Effector memory CD4-positive, alpha-beta T cell (primary cell): ENCODE results near the gene UMODL1.

Experiments
- DNase-seq, 3 donors: peaks; one replicate each; pipeline ENCODE4 v3.0.0-alpha.2; 2020
- H3K27ac ChIP-seq: 2 replicates; pipeline ENCODE4 v1.7.0; 2013; ENCODE audit warnings: mild to moderate bottlenecking, low read length, moderate library complexity; ENCODE audit not compliant: insufficient read depth, poor library complexity, severe bottlenecking
- H3K27me3 ChIP-seq: replicated peaks from 2 replicates; pipeline ENCODE4 v1.7.0; 2013; ENCODE audit warnings: mild to moderate bottlenecking, low read length; ENCODE audit not compliant: insufficient read depth, control insufficient read depth, poor library complexity, severe bottlenecking
- H3K36me3 ChIP-seq: 2 replicates; pipeline ENCODE4 v1.7.0; 2013; ENCODE audit warnings: mild to moderate bottlenecking, low read length, moderate library complexity; ENCODE audit not compliant: control insufficient read depth, insufficient read depth
- H3K4me1 ChIP-seq: 2 replicates; pipeline ENCODE4 v1.7.0; 2013; ENCODE audit warnings: low read length, mild to moderate bottlenecking; ENCODE audit not compliant: control insufficient read depth, insufficient read depth, poor library complexity, severe bottlenecking
- H3K4me3 ChIP-seq: 2 replicates; pipeline ENCODE4 v1.7.0; 2013; ENCODE audit warnings: low read length, low read depth, mild to moderate bottlenecking; ENCODE audit not compliant: insufficient read depth, poor library complexity, severe bottlenecking
- H3K9me3 ChIP-seq: 2 replicates; pipeline ENCODE4 v1.7.0; 2013; ENCODE audit warnings: mild to moderate bottlenecking, low read length, moderate library complexity; ENCODE audit not compliant: control insufficient read depth

The UMODL1 gene

DNA sequence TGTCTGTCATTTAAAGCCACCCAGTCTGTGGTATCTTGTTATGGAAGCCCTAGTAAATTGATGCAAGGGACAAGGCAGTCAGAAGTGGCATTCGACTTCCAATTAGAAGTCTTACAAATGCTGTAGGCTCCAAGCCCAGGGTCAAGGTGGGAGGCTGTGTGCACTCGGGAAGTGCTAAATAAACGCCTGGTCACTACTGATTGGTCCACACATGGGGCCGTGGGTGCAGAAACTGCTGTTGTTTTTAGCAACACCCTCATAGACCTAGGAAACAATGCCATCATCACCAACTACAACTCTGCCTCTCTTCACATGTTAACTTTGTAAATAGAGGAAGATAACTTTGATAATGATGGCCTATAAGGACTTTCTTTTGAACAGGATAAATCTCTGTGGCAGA is 40.8 kb upstream of the UMODL1 start:
- no peaks in the 10 kb centered on the region for H3K36me3 ChIP-seq
- no peaks in the 10 kb centered on the region for H3K4me1 ChIP-seq
- no peak for DNase-seq
- H3K9me3 ChIP-seq: no peaks in the 10 kb centered on the region
- H3K27me3 ChIP-seq: no peaks in the 10 kb centered on the region
- no peak overlapping the region for H3K4me3 ChIP-seq
- no peak overlapping the region for H3K27ac ChIP-seq

DNA sequence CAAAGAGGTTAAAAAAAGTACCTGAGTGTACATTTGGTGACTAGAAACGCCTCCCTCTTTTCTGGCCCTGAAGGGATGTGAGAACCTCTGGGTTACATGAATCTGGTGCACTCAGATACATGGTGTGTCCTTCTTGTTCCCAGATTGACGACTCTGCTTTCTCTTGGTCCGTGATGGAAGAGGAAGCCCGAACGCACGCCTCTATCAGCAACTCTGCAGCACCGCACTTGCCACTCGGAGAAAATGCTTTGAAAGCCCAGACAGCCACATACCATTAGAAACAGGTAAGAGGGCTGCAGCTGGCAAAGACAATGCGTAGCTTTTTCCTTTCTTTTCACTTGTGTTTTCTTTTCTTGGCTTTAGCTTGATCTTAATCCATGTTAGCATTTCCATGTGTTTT is 39.9 kb upstream of the UMODL1 start:
- no peak overlapping the region for H3K4me3 ChIP-seq
- H3K9me3 ChIP-seq: no peaks in the 10 kb centered on the region
- no peak overlapping the region for H3K27ac ChIP-seq
- no peaks in the 10 kb centered on the region for H3K4me1 ChIP-seq
- H3K36me3 ChIP-seq: no peaks in the 10 kb centered on the region
- H3K27me3 ChIP-seq: no peaks in the 10 kb centered on the region
- DNase-seq: no peak

DNA sequence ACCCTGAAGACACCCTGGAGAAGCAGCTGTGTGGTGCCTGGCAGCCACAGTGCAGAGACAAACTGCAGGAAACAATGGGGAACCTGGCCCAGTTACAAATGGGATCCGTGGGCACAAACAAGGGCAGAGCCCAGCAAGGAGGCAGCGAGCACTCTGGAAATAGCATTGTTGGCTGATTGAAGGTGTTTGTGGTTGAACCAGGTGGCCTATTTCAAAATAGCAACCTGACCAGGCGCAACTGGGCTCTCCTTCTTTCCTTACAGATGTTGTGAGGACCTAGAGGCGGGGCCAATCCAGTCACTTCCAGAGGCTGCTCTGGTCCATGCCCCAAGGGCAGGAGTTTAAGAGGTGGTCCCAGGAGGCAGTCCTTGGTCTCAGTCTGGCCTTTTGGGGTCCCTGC is 39.3 kb upstream of the UMODL1 start:
- Histone ChIP-seq H3K27ac (no peak overlapping the region), H3K27me3 (no peaks in the 10 kb centered on the region), H3K4me3 (no peak overlapping the region), H3K36me3 (no peaks in the 10 kb centered on the region), H3K4me1 (no peaks in the 10 kb centered on the region), H3K9me3 (no peaks in the 10 kb centered on the region)
- DNase-seq: no peak

GRCh38 chr21:42032266-42032665 is 38.9 kb upstream of the UMODL1 start:
- H3K4me3 ChIP-seq: no peak overlapping the region
- DNase-seq: no peak
- H3K27me3 ChIP-seq: no peaks in the 10 kb centered on the region
- H3K9me3 ChIP-seq: no peaks in the 10 kb centered on the region
- no peaks in the 10 kb centered on the region for H3K4me1 ChIP-seq
- H3K36me3 ChIP-seq: no peaks in the 10 kb centered on the region
- H3K27ac ChIP-seq: no peak overlapping the region

DNA sequence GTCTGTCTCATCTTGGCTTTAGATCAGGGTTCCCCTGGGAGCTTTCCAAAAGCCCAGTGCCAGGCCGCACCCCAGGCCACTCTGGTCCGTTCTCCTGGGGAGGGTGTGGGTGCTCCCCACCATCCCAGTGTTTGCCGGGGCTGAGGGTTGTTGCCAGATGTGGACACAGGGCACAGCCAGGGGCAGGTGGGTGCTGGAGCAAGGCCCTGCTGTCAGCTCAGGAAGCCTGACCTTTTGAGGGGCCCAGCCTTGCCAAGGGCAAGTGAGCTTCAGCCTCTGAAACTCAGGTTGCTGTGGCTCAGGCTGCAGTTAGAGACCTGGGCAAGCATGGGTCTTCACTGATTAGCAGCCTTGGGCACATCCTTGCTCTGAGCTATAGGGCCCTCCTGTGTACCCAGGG is 38.1 kb upstream of the UMODL1 start:
- Histone ChIP-seq H3K4me1 (no peaks in the 10 kb centered on the region), H3K27me3 (no peaks in the 10 kb centered on the region), H3K27ac (no peak overlapping the region), H3K36me3 (no peaks in the 10 kb centered on the region), H3K4me3 (no peak overlapping the region), H3K9me3 (no peaks in the 10 kb centered on the region)
- DNase-seq: no peak

GRCh38 chr21:42036313-42036712 is 34.8 kb upstream of the UMODL1 start:
- no peaks in the 10 kb centered on the region for H3K36me3 ChIP-seq
- no peak overlapping the region for H3K27ac ChIP-seq
- no peak overlapping the region for H3K4me3 ChIP-seq
- no peak for DNase-seq
- H3K4me1 ChIP-seq: no peaks in the 10 kb centered on the region
- H3K9me3 ChIP-seq: no peaks in the 10 kb centered on the region
- no peaks in the 10 kb centered on the region for H3K27me3 ChIP-seq

DNA sequence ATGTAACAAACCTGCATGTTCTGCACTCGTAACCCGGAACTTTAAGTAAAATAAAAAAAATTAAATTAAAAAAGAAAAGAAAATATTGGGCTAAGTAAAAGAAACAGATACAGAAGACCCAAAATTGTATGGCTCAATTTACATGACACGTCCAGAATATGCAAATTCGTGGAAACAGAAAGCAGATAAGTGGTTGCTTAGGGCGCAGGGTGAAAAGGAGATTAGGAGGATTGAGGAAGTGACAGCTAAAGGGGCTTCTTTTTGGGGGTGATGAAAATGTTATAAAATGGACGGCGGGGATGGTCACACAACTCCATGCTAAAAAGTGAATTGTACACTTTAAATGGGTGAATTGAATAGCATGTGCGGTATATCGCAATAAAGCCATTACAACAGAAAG is 33.6 kb upstream of the UMODL1 start:
- Histone ChIP-seq H3K4me1 (no peaks in the 10 kb centered on the region), H3K4me3 (no peak overlapping the region), H3K27ac (no peak overlapping the region), H3K36me3 (no peaks in the 10 kb centered on the region), H3K27me3 (no peaks in the 10 kb centered on the region), H3K9me3 (no peaks in the 10 kb centered on the region)
- DNase-seq: no peak

- DNase-seq: no peak
- Histone ChIP-seq H3K36me3 (no peaks in the 10 kb centered on the region), H3K27me3 (no peaks in the 10 kb centered on the region), H3K27ac (no peak overlapping the region), H3K4me3 (no peak overlapping the region), H3K9me3 (no peaks in the 10 kb centered on the region), H3K4me1 (no peaks in the 10 kb centered on the region)
Measured at GRCh38 chr21:42037943-42038342, 33.2 kb upstream of the UMODL1 start.

DNA sequence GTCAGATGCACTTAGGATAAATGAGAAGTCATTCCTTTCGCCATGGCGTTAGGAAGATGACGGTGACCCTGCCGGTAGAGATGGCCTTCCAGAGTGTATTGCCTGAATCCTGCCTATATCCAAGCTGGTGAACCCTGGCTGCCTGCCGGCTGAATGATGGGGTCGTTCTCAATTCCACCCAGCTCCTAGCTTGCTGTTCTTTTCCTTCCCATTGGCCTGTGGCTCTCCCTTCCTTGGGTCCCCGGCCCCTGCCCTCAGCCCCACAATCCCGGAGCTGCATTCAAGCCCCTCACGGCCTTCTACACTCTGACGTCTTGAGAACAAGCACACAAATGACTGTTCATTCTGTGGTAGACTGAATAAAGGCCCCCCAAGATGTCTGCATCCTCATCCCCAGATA is 32.7 kb upstream of the UMODL1 start:
- Histone ChIP-seq H3K9me3 (no peaks in the 10 kb centered on the region), H3K27me3 (no peaks in the 10 kb centered on the region), H3K4me3 (no peak overlapping the region), H3K36me3 (no peaks in the 10 kb centered on the region), H3K4me1 (no peaks in the 10 kb centered on the region), H3K27ac (no peak overlapping the region)
- no peak for DNase-seq

DNA sequence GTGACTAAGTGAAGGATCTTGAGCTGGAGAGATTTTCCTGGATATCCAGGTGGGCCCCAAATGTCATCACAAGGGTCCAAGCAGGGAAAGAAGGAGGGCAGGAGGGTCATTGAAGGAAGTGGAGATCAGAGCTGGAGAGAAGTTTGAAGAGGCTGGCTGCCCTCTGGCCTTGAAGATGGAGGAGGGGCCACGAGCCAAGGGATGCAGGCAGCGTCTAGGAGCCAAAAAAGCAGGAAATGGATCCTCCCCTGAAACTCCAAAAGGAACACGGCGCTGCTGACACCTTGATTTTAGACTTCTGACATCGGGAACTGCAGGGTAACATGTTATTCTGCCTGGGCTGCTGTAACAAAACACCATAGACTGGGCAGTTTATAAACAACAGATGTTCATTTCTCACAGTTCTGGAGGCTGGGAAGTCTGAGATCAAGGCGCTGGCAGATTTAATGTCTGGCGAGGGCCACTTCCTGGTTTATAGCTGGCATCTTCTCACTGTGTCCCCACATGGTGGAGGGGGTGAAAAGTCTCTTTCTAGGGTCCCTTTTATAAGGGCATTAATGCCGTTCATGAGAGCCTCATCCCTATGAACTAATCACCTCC is 32.2 kb upstream of the UMODL1 start:
- Histone ChIP-seq H3K4me3 (no peak overlapping the region), H3K9me3 (no peaks in the 10 kb centered on the region), H3K4me1 (no peaks in the 10 kb centered on the region), H3K27ac (no peak overlapping the region), H3K36me3 (no peaks in the 10 kb centered on the region), H3K27me3 (no peaks in the 10 kb centered on the region)
- no peak for DNase-seq
